ENCODE measurements around the gene BATF3.

BATF3 gene

DNA sequence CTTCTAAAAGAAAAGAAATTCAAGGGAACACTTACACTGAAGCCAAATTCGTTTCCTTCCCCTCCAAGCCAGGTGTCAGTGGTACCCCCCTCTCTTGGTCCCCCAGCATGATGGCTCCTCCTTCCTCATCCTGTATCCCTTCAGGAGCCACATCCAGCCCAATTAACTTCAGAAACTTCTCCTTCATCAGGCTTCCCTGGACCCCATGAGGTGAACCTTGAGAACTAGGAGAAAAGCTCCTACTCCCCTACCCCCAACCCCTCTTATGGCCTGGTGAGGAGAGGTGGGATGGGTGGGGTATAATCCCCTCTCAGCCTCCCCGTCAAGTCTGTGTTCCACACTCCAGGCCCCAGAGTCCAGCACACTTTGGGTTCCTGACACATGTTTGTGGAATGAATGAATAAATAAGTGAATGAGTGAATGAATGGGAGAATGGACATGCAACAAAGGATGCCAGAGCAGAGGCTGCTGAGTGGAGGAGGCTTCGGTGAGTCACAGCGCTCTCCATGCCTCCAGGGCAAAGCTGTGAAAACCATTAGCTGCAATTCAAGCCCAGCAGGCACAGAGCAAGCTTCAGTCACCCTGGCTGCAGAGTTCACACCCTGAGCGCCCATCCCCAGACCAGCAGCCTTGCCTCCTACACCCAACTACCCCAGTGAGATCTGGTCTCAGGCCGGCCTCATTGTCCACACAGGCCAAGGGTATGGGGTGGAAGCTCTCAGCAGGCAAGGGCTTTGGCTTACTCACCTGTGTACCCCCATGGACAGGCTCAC, 43.8 kb downstream of the BATF3 start:
- no peaks in the 10 kb centered on the region for H3K9me3 ChIP-seq (ENCODE audit: low read length)
- H3K4me2 ChIP-seq (ENCODE audit: low read length) = no peak overlapping the region
- H3K36me3 ChIP-seq (ENCODE audit: insufficient read depth, low read length) = no peaks in the 10 kb centered on the region
- no peak overlapping the region for H3K4me3 ChIP-seq (ENCODE audit: low read depth, low read length, poor library complexity, severe bottlenecking)
- H3K4me1 ChIP-seq (ENCODE audit: insufficient read depth, low read length, severe bottlenecking) = no peaks in the 10 kb centered on the region
- no peaks in the 10 kb centered on the region for H3K27me3 ChIP-seq (ENCODE audit: insufficient read depth, low read length)
- no peak overlapping the region for H2AFZ ChIP-seq (ENCODE audit: low read length)
- TF ChIP-seq EZH2 (IDR thresholded peaks at IDR 0.05; ENCODE audit: borderline replicate concordance, low read length) = no peak
- TF ChIP-seq, protein P1, sequence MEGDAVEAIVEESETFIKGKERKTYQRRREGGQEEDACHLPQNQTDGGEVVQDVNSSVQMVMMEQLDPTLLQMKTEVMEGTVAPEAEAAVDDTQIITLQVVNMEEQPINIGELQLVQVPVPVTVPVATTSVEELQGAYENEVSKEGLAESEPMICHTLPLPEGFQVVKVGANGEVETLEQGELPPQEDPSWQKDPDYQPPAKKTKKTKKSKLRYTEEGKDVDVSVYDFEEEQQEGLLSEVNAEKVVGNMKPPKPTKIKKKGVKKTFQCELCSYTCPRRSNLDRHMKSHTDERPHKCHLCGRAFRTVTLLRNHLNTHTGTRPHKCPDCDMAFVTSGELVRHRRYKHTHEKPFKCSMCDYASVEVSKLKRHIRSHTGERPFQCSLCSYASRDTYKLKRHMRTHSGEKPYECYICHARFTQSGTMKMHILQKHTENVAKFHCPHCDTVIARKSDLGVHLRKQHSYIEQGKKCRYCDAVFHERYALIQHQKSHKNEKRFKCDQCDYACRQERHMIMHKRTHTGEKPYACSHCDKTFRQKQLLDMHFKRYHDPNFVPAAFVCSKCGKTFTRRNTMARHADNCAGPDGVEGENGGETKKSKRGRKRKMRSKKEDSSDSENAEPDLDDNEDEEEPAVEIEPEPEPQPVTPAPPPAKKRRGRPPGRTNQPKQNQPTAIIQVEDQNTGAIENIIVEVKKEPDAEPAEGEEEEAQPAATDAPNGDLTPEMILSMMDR (IDR thresholded peaks at IDR 0.05; ENCODE audit: low read length) = no peak
- H3K9ac ChIP-seq (ENCODE audit: low read length) = no peak overlapping the region
- no peak overlapping the region for H3K27ac ChIP-seq (ENCODE audit: low read depth, low read length, poor library complexity, severe bottlenecking)
- H3K9me2 ChIP-seq (ENCODE audit: low read depth, low read length) = no peaks in the 10 kb centered on the region
- no peaks in the 10 kb centered on the region for H4K20me1 ChIP-seq (ENCODE audit: insufficient read depth, low read length)
- no peaks in the 10 kb centered on the region for H3K79me2 ChIP-seq (ENCODE audit: insufficient read depth, low read length)
- H3F3A ChIP-seq (ENCODE audit: insufficient read depth, low read length) = no peaks in the 10 kb centered on the region

DNA sequence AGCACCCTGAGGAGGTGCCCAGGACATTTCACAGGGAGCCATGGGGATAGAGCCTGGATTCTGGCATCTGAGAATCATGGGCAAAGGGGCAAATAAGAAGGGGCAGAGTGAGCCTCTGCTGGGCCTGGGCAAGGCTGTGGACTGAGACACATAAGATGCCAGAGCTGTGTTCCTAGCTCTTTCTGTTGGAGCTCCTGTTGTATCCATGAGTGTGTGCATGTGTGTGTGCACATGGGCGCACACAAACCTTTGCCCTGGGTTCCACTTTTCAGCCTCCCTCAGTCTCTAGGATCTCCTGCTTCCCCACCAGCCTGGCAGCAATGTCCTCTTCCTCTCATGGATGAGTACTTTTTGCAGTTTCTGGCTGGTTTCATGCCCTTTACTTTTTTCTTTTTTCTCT, 47.0 kb downstream of the BATF3 start:
- Histone ChIP-seq H3K4me2 (ENCODE audit: low read length) (no peak overlapping the region), H3K4me3 (ENCODE audit: low read depth, low read length, poor library complexity, severe bottlenecking) (no peak overlapping the region), H3K79me2 (ENCODE audit: insufficient read depth, low read length) (no peaks in the 10 kb centered on the region), H3K4me1 (ENCODE audit: insufficient read depth, low read length, severe bottlenecking) (no peaks in the 10 kb centered on the region), H3K9ac (ENCODE audit: low read length) (no peak overlapping the region), H3K27ac (ENCODE audit: low read depth, low read length, poor library complexity, severe bottlenecking) (no peak overlapping the region), H2AFZ (ENCODE audit: low read length) (no peak overlapping the region), H4K20me1 (ENCODE audit: insufficient read depth, low read length) (no peaks in the 10 kb centered on the region), H3K36me3 (ENCODE audit: insufficient read depth, low read length) (no peaks in the 10 kb centered on the region), H3K9me3 (ENCODE audit: low read length) (no peaks in the 10 kb centered on the region), H3K27me3 (ENCODE audit: insufficient read depth, low read length) (no peaks in the 10 kb centered on the region), H3F3A (ENCODE audit: insufficient read depth, low read length) (no peaks in the 10 kb centered on the region), H3K9me2 (ENCODE audit: low read depth, low read length) (no peaks in the 10 kb centered on the region)
- TF ChIP-seq EZH2 (IDR thresholded peaks at IDR 0.05; ENCODE audit: borderline replicate concordance, low read length) = no peak
- TF ChIP-seq, protein P1 (IDR thresholded peaks at IDR 0.05; ENCODE audit: low read length) = no peak

- Histone ChIP-seq H3K36me3 (ENCODE audit: insufficient read depth, low read length) (no peaks in the 10 kb centered on the region), H3K27me3 (ENCODE audit: insufficient read depth, low read length) (no peaks in the 10 kb centered on the region), H3K27ac (ENCODE audit: low read depth, low read length, poor library complexity, severe bottlenecking) (no peak overlapping the region), H3K4me2 (ENCODE audit: low read length) (no peak overlapping the region), H4K20me1 (ENCODE audit: insufficient read depth, low read length) (no peaks in the 10 kb centered on the region), H3F3A (ENCODE audit: insufficient read depth, low read length) (no peaks in the 10 kb centered on the region), H3K4me3 (ENCODE audit: low read depth, low read length, poor library complexity, severe bottlenecking) (no peak overlapping the region), H3K79me2 (ENCODE audit: insufficient read depth, low read length) (no peaks in the 10 kb centered on the region), H2AFZ (ENCODE audit: low read length) (no peak overlapping the region), H3K9me2 (ENCODE audit: low read depth, low read length) (no peaks in the 10 kb centered on the region), H3K9ac (ENCODE audit: low read length) (no peak overlapping the region), H3K4me1 (ENCODE audit: insufficient read depth, low read length, severe bottlenecking) (no peaks in the 10 kb centered on the region), H3K9me3 (ENCODE audit: low read length) (no peaks in the 10 kb centered on the region)
- no peak for TF ChIP-seq EZH2 (IDR thresholded peaks at IDR 0.05; ENCODE audit: borderline replicate concordance, low read length)
- TF ChIP-seq, protein P1 (IDR thresholded peaks at IDR 0.05; ENCODE audit: low read length) = no peak
Measured at GRCh38 chr1:212651977-212652376, 47.7 kb downstream of the BATF3 start.
